Measurements from ENCODE around the gene P2RY14.
"Not testable (repeated sequence)": the region's sequence is repeated elsewhere in the genome, so short reads cannot be mapped to it uniquely, and the experiment has no call there.

The P2RY14 gene

DNA sequence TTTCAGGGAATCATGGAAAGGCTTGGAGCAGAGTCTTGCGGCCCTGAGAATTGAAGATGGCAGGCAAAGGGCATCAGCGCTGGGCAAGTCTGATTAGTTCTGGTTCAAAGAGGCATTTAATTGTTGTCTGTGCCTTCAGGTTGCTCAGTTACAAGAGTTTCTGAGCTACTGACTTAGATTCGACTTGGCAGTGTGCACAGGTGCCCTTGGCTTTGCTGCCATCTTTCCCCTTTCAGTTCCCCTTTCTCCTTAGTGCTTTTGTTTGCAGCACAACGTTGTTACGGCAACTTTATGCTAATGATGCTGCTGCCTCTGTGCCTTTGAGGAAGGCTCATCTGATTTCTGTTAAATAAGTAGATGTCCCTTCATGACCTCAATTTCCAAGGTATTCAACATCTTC is 12.5 kb downstream of the P2RY14 start:
- H3K4me3 ChIP-seq (ENCODE audit: low read depth, low read length), result no peak overlapping the region
- no peak for DNase-seq (ENCODE audit: low read depth)
- no peak for TF ChIP-seq CTCF (conservative IDR thresholded peaks at IDR 0.05; ENCODE audit: low read depth, low read length)

- TF ChIP-seq CTCF (conservative IDR thresholded peaks at IDR 0.05; ENCODE audit: low read depth, low read length), result no peak
- no peak overlapping the region for H3K4me3 ChIP-seq (ENCODE audit: low read depth, low read length)
- no peak for DNase-seq (ENCODE audit: low read depth)
Measured at GRCh38 chr3:151265166-151265565, 13.2 kb downstream of the P2RY14 start.

DNA sequence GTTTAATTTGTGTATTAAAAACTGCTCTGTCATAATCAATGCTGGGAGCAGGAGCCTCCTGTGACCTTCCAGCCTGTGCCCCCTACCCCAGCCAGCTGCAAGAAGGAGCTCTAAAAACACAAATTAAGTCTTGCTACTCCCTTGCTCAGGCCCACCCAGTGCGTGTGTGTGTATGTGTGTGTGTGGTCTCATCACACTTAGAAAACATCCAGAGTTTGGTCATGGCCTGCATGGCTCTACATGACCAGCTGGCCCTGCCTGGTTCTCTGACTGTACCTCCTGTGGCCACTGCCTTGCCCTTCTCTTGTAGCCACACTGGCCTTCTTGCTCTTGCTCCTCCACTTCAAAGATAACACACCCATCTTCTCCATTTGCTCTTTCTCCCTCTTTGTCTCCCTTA is 13.7 kb downstream of the P2RY14 start:
- no peak for TF ChIP-seq CTCF (conservative IDR thresholded peaks at IDR 0.05; ENCODE audit: low read depth, low read length)
- no peak for DNase-seq (ENCODE audit: low read depth)
- H3K4me3 ChIP-seq (ENCODE audit: low read depth, low read length), result no peak overlapping the region

GRCh38 chr3:151262871-151263525 is 15.3 kb downstream of the P2RY14 start:
- no peak for TF ChIP-seq CTCF (conservative IDR thresholded peaks at IDR 0.05; ENCODE audit: low read depth, low read length)
- no peak for DNase-seq (ENCODE audit: low read depth)
- no peak overlapping the region for H3K4me3 ChIP-seq (ENCODE audit: low read depth, low read length)

DNA sequence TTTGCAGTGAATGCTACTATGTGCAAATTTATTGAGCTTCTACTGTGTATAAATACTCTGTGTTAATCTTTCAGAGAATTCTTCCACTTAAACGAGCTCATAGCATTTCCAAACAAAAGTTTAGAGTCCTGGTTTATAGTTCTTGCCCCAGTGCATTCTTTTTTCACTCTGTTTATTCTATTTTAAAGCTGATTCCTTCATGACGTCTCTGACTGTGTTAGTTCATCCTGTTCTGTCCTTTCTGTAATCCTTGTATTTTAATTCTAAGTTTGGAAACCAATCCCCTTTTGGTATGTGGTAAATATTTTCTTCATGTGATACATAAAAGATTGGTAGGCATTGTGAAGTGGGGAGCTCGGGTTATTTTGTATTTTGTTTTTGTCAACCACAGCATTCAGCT is 18.7 kb downstream of the P2RY14 start:
- no peak for DNase-seq (ENCODE audit: low read depth)
- H3K4me3 ChIP-seq (ENCODE audit: low read depth, low read length), result no peak overlapping the region
- no peak for TF ChIP-seq CTCF (conservative IDR thresholded peaks at IDR 0.05; ENCODE audit: low read depth, low read length)

GRCh38 chr3:151256749-151257148 is 21.6 kb downstream of the P2RY14 start:
- no peak for TF ChIP-seq CTCF (conservative IDR thresholded peaks at IDR 0.05; ENCODE audit: low read depth, low read length)
- DNase-seq (ENCODE audit: low read depth), result no peak
- H3K4me3 ChIP-seq (ENCODE audit: low read depth, low read length), result no peak overlapping the region

GRCh38 chr3:151248772-151249337 is 29.5 kb downstream of the P2RY14 start:
- DNase-seq (ENCODE audit: low read depth), result no peak
- no peak overlapping the region for H3K4me3 ChIP-seq (ENCODE audit: low read depth, low read length)
- no peak for TF ChIP-seq CTCF (conservative IDR thresholded peaks at IDR 0.05; ENCODE audit: low read depth, low read length)

GRCh38 chr3:151242006-151242405 is 36.3 kb downstream of the P2RY14 start:
- not testable (repeated sequence) for H3K4me3 ChIP-seq (ENCODE audit: low read depth, low read length); DNase-seq (ENCODE audit: low read depth)
